Neural cell (in vitro differentiated cells): Measurements from ENCODE around the gene MED16. TPM values are rescaled to one million over a fixed set of nuclear protein-coding genes. Genes with fewer than 3 reads are reported as not detected.

Experiments used
- H2AFZ ChIP-seq: fragments of 200-600, 300-800 bp; sonication (generic), shearing (Covaris generic); 2 replicates; pipeline ENCODE4 v1.6.0; 2014; ENCODE audit warnings: low read depth, mild to moderate bottlenecking, antibody characterized with exemption, low read length, moderate library complexity
- H3F3A ChIP-seq: fragments of 200-600 bp; shearing (Covaris generic); 2 replicates; pipeline ENCODE4 v1.6.1; 2016; ENCODE audit warnings: mild to moderate bottlenecking, moderate library complexity, mixed read lengths, antibody characterized with exemption, low read length; ENCODE audit not compliant: insufficient read depth, poor library complexity, severe bottlenecking
- H3K27ac ChIP-seq: fragments of 200-600, 300-800 bp; sonication (generic), shearing (Covaris generic); 2 replicates; pipeline ENCODE4 v1.5.1; 2014; ENCODE audit warnings: mild to moderate bottlenecking, low read length, moderate library complexity
- H3K27me3 ChIP-seq: fragments of 300-800, 200-600 bp; sonication (generic), shearing (Covaris generic); 2 replicates; pipeline ENCODE4 v1.6.0; 2014; ENCODE audit warnings: mild to moderate bottlenecking, low read depth, low read length, moderate library complexity; ENCODE audit not compliant: insufficient read depth
- H3K36me3 ChIP-seq: fragments of 300-800, 200-600 bp; sonication (generic), shearing (Covaris generic); 2 replicates; pipeline ENCODE4 v1.5.1; 2014; ENCODE audit warnings: mild to moderate bottlenecking, antibody characterized with exemption, low read length, moderate library complexity; ENCODE audit not compliant: insufficient read depth
- H3K4me2 ChIP-seq: fragments of 300-800, 200-600 bp; sonication (generic), shearing (Covaris generic); 2 replicates; pipeline ENCODE4 v1.6.0; 2014; ENCODE audit warnings: mild to moderate bottlenecking, low read length
- H3K4me3 ChIP-seq: fragments of 300-800, 200-600 bp; sonication (generic), shearing (Covaris generic); 2 replicates; pipeline ENCODE4 v1.5.1; 2014; ENCODE audit warnings: mild to moderate bottlenecking, low read length, moderate library complexity
- H3K79me2 ChIP-seq: fragments of 200-600 bp; shearing (Covaris generic); replicated peaks from 2 replicates; pipeline ENCODE4 v1.6.0; 2014; ENCODE audit warnings: mild to moderate bottlenecking, low read length, moderate library complexity; ENCODE audit not compliant: insufficient read depth
- H3K9ac ChIP-seq: fragments of 300-800, 200-600 bp; sonication (generic), shearing (Covaris generic); 2 replicates; pipeline ENCODE4 v1.6.1; 2016; ENCODE audit warnings: mild to moderate bottlenecking, low read length, mixed read lengths
- H3K9me2 ChIP-seq: fragments of 200-600 bp; shearing (Covaris generic); 2 replicates; pipeline ENCODE4 v1.6.1; 2016; ENCODE audit warnings: mild to moderate bottlenecking, low read length, mixed read lengths; ENCODE audit not compliant: insufficient read depth
- H3K9me3 ChIP-seq: fragments of 200-600, 300-800 bp; sonication (generic), shearing (Covaris generic); 2 replicates; pipeline ENCODE4 v1.6.1; 2016; ENCODE audit warnings: mild to moderate bottlenecking, mixed run types, low read length, moderate library complexity, mixed read lengths
- H4K20me1 ChIP-seq: fragments of 200-600 bp; shearing (Covaris generic); 2 replicates; pipeline ENCODE4 v1.6.1; 2016; ENCODE audit warnings: mild to moderate bottlenecking, mixed run types; ENCODE audit not compliant: insufficient read depth
- EP300 ChIP-seq: fragments of 450-650 bp; conservative IDR thresholded peaks from 2 replicates; pipeline ENCODE4 v1.6.1; 2014; ENCODE audit warnings: antibody characterized with exemption, mild to moderate bottlenecking, moderate library complexity; ENCODE audit not compliant: poor library complexity, severe bottlenecking
- EZH2 ChIP-seq: fragments of 200-600, 300-800 bp; shearing (Covaris generic), sonication (generic); IDR thresholded peaks from 2 replicates; pipeline ENCODE4 v1.6.1; 2014; ENCODE audit warnings: antibody characterized with exemption, low read length, borderline replicate concordance, mild to moderate bottlenecking; ENCODE audit not compliant: insufficient read depth, poor library complexity, severe bottlenecking
- MXI1 ChIP-seq: fragments of 450-650 bp; conservative IDR thresholded peaks from 2 replicates; pipeline ENCODE4 v1.6.1; 2014; ENCODE audit warnings: antibody characterized with exemption, mild to moderate bottlenecking; ENCODE audit not compliant: poor library complexity, severe bottlenecking
- POLR2AphosphoS5 ChIP-seq: IDR thresholded peaks from 2 replicates; pipeline ENCODE4 v1.6.1; 2012
- RAD21 ChIP-seq: fragments of 450-650 bp; conservative IDR thresholded peaks from 2 replicates; pipeline ENCODE4 v1.6.1; 2014; ENCODE audit warnings: antibody characterized with exemption, mild to moderate bottlenecking, moderate library complexity
- REST ChIP-seq: IDR thresholded peaks from 2 replicates; pipeline ENCODE4 v1.6.1; 2012; ENCODE audit warnings: borderline replicate concordance
- SMC3 ChIP-seq: fragments of 450-650 bp; conservative IDR thresholded peaks from 2 replicates; pipeline ENCODE4 v1.6.1; 2014; ENCODE audit warnings: antibody characterized with exemption, mild to moderate bottlenecking, moderate library complexity; ENCODE audit not compliant: poor library complexity
- TAF1 ChIP-seq: IDR thresholded peaks from 2 replicates; pipeline ENCODE4 v1.6.1; 2012; ENCODE audit warnings: low read depth
- polyA plus RNA-seq: library from polyadenylated mRNA; depleted of rRNA; stranded (reverse); fragments of >200 nt; gene quantifications from 2 replicates; pipeline ENCODE4 v1.2.3, GENCODE V29; 2014
- TF ChIP-seq, protein P1 (sequence below): fragments of 450-650 bp; IDR thresholded peaks from 2 replicates; pipeline ENCODE4 v1.5.1; 2014; ENCODE audit warnings: antibody characterized with exemption, mild to moderate bottlenecking, moderate library complexity; ENCODE audit not compliant: poor library complexity, severe bottlenecking

Gene MED16
- polyA plus RNA-seq, 1 donor from 2014 or later = 13.3 TPM

DNA sequence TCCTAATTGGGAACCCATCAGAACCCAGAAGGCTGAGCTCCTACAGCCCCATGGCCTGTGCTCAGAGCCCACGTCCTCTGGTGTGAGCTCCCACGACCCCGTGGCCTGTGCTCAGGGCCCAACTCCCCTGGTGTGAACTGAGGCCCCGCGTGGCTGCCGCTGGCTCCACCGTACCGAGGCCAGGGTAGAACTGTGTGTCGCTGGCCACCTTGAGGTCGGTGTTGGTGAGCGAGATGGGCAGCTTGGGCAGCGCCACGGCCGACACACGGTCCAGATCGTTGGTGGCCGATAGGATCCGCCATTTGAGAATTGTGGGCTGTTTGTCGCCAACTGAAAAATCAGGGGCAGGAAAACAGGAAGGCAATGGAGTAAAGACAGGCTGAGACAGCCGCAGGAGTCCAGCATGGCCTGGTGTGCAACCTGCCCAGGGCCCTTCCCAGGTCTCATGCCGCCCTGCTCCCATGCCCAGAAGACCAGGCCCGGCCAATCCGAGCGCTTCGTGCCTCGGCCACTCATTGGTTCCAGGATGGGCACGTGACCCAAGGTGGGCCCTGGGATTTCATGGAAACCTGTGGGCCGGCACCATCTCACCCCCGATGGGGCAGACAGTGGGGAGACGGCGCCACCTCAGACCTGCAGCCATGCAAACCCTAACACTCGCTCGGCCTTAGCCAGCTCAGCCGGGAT, 11.5 kb downstream of the MED16 start:
- no peak for TF ChIP-seq RAD21
- no peak for TF ChIP-seq TAF1
- TF ChIP-seq EZH2 = no peak
- TF ChIP-seq, protein P1, sequence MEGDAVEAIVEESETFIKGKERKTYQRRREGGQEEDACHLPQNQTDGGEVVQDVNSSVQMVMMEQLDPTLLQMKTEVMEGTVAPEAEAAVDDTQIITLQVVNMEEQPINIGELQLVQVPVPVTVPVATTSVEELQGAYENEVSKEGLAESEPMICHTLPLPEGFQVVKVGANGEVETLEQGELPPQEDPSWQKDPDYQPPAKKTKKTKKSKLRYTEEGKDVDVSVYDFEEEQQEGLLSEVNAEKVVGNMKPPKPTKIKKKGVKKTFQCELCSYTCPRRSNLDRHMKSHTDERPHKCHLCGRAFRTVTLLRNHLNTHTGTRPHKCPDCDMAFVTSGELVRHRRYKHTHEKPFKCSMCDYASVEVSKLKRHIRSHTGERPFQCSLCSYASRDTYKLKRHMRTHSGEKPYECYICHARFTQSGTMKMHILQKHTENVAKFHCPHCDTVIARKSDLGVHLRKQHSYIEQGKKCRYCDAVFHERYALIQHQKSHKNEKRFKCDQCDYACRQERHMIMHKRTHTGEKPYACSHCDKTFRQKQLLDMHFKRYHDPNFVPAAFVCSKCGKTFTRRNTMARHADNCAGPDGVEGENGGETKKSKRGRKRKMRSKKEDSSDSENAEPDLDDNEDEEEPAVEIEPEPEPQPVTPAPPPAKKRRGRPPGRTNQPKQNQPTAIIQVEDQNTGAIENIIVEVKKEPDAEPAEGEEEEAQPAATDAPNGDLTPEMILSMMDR = no peak
- TF ChIP-seq SMC3 = no peak
- no peak for TF ChIP-seq POLR2AphosphoS5
- TF ChIP-seq MXI1 = no peak
- TF ChIP-seq EP300 = no peak
- TF ChIP-seq REST = no peak
- peaks cover 5% of the 10 kb centered on the region for H3K36me3 ChIP-seq

GRCh38 chr19:879711-880438, 13.1 kb downstream of the MED16 start:
- Histone ChIP-seq H3K27me3 (no peaks in the 10 kb centered on the region), H3K36me3 (peaks cover 5% of the 10 kb centered on the region), H3K9ac (no peak overlapping the region), H3K4me3 (no peak overlapping the region), H4K20me1 (no peaks in the 10 kb centered on the region), H3K79me2 (no peaks in the 10 kb centered on the region), H3K9me2 (no peaks in the 10 kb centered on the region), H3K9me3 (no peaks in the 10 kb centered on the region), H3K4me2 (no peak overlapping the region), H3F3A (no peaks in the 10 kb centered on the region), H3K27ac (no peak overlapping the region), H2AFZ (no peak overlapping the region)
- TF ChIP-seq REST (no peak), TAF1 (no peak), RAD21 (no peak), SMC3 (no peak), POLR2AphosphoS5 (no peak), EP300 (no peak), MXI1 (no peak), EZH2 (no peak)
- TF ChIP-seq, protein P1 = no peak

More for the DNA sequence above, 11.5 kb downstream of the MED16 start:
- H2AFZ ChIP-seq = no peak overlapping the region
- no peaks in the 10 kb centered on the region for H3K79me2 ChIP-seq
- H3K9me2 ChIP-seq = no peaks in the 10 kb centered on the region
- H3K4me3 ChIP-seq = no peak overlapping the region
- no peak overlapping the region for H3K27ac ChIP-seq
- no peak overlapping the region for H3K4me2 ChIP-seq
- H3K27me3 ChIP-seq = no peaks in the 10 kb centered on the region
- H4K20me1 ChIP-seq = no peaks in the 10 kb centered on the region
- no peaks in the 10 kb centered on the region for H3F3A ChIP-seq
- H3K9me3 ChIP-seq = no peaks in the 10 kb centered on the region
- H3K9ac ChIP-seq = no peak overlapping the region
